ENCODE results near the gene CCNC. TPM values are rescaled to one million over a fixed set of nuclear protein-coding genes. Genes with fewer than 3 reads are reported as not detected.

Gene CCNC
- total and polyA plus RNA-seq, 2 of the 13 experiments (the other 11 are each of a cell fraction or from before 2014, with no cell fraction given) = 69.6 to 141 TPM

Small RNA genes lying within 50 kb of the gene (small RNA-seq; reads per million reads assigned to genes)
- gene RF00019 (ENCODE audit: insufficient read depth in 2 of 3, insufficient read length in 3 of 3, low read depth in 2 of 3, low replicate concordance in 1 of 3) = 0 reads per million in 3 experiments

Other genes starting within 250 kb of the CCNC start
- gene FAXC, start 219.0 kb downstream of the CCNC start, total RNA-seq (2016; rRNA removed; fragmentation: Illumina TruSeq; extraction: Trizol) = 0.11 and 0.35 TPM in 2 replicates
- 0.50 and 0.63 TPM in 2 replicates for gene FAXC, start 219.0 kb downstream of the CCNC start, polyA plus RNA-seq (2011; rRNA removed)
- 20.5 and 26.6 TPM in 2 replicates for gene COQ3, start 174.5 kb downstream of the CCNC start, total RNA-seq (2016; rRNA removed; fragmentation: Illumina TruSeq; extraction: Trizol)
- gene COQ3, start 174.5 kb downstream of the CCNC start, polyA plus RNA-seq (2011; rRNA removed) = 4.8 and 5.3 TPM in 2 replicates
- gene PNISR, start 143.4 kb downstream of the CCNC start, total RNA-seq (2016; rRNA removed; fragmentation: Illumina TruSeq; extraction: Trizol) = 29.7 and 48.0 TPM in 2 replicates
- gene PNISR, start 143.4 kb downstream of the CCNC start, polyA plus RNA-seq (2011; rRNA removed) = 41.9 and 43.0 TPM in 2 replicates
- gene USP45, start 53.2 kb downstream of the CCNC start, total RNA-seq (2016; rRNA removed; fragmentation: Illumina TruSeq; extraction: Trizol) = 14.5 and 15.8 TPM in 2 replicates
- gene USP45, start 53.2 kb downstream of the CCNC start, polyA plus RNA-seq (2011; rRNA removed) = 5.6 and 5.8 TPM in 2 replicates
- gene PRDM13, start 38.2 kb upstream of the CCNC start, total RNA-seq (2016; rRNA removed; fragmentation: Illumina TruSeq; extraction: Trizol) = not detected in 2 replicates
- not detected in 2 replicates for gene PRDM13, start 38.2 kb upstream of the CCNC start, polyA plus RNA-seq (2011; rRNA removed)